ENCODE measurements around the gene KCNQ4. TPM values are rescaled to one million over a fixed set of nuclear protein-coding genes. Genes with fewer than 3 reads are reported as not detected.

KCNQ4 gene
- total RNA-seq, 1 experiment from 2014 or later, result 1.6 TPM

DNA sequence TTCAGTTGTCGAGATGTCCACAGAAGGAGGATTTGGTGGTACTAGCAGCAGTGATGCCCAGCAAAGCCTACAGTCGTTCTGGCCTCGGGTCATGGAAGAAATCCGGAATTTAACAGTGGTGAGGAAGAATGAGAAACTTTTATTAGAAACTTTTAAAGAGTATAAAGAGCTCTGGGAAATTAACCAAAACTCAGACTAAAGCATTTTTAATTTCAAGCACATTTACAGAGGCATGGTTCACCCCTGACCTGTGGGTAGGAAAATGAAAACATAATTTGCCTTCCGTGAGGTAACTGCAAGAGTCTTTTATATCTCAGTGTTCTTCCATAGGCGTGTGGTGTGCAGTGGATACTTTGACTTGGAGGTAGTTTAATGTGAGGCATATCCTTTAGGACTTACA lies 44.8 kb upstream of the KCNQ4 start:
- DNase-seq, result no peak
- H3K4me1 ChIP-seq, result no peaks in the 10 kb centered on the region
- no peaks in the 10 kb centered on the region; the same call in 1 of the 2 replicates for H3K36me3 ChIP-seq (ENCODE audit: control insufficient read depth, insufficient read depth, low read length)
- TF ChIP-seq, protein P1, sequence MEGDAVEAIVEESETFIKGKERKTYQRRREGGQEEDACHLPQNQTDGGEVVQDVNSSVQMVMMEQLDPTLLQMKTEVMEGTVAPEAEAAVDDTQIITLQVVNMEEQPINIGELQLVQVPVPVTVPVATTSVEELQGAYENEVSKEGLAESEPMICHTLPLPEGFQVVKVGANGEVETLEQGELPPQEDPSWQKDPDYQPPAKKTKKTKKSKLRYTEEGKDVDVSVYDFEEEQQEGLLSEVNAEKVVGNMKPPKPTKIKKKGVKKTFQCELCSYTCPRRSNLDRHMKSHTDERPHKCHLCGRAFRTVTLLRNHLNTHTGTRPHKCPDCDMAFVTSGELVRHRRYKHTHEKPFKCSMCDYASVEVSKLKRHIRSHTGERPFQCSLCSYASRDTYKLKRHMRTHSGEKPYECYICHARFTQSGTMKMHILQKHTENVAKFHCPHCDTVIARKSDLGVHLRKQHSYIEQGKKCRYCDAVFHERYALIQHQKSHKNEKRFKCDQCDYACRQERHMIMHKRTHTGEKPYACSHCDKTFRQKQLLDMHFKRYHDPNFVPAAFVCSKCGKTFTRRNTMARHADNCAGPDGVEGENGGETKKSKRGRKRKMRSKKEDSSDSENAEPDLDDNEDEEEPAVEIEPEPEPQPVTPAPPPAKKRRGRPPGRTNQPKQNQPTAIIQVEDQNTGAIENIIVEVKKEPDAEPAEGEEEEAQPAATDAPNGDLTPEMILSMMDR (IDR thresholded peaks at IDR 0.05; ENCODE audit: insufficient read depth in 1 of 2, low read depth in 1 of 2, low read length in 1 of 2, severe bottlenecking in 1 of 2, unreplicated experiment in 1 of 2), result no peak
- Mint-ChIP-seq H3K27ac (ENCODE audit: unreplicated experiment) (no peak overlapping the region), H3K4me1 (ENCODE audit: low read depth, unreplicated experiment) (no peaks in the 10 kb centered on the region), H3K9me3 (ENCODE audit: unreplicated experiment) (no peaks in the 10 kb centered on the region), H3K36me3 (ENCODE audit: insufficient read depth, unreplicated experiment) (peaks cover 19% of the 10 kb centered on the region), H3K27me3 (ENCODE audit: insufficient read depth, unreplicated experiment) (no peaks in the 10 kb centered on the region), H3K4me3 (ENCODE audit: unreplicated experiment) (no peak overlapping the region)
- POLR2A ChIA-PET, result no interaction called here
- no peaks in the 10 kb centered on the region for H3K9me3 ChIP-seq
- intact Hi-C loops (cut with micrococcal nuclease; ENCODE audit: unreplicated experiment), result no loop called here
- BruUV-seq (replicated peaks), result no TSS peak
- no peaks in the 10 kb centered on the region for H3K27me3 ChIP-seq (replicated peaks; ENCODE audit: control insufficient read depth, insufficient read depth, low read length)
- H3K4me3 ChIP-seq (ENCODE audit: low read depth, low read length), result no peak overlapping the region
- CTCF ChIA-PET, result no interaction called here

- H3K27ac Mint-ChIP-seq (ENCODE audit: unreplicated experiment), result no peak overlapping the region
Measured at GRCh38 chr1:40739455-40740008, 44.1 kb upstream of the KCNQ4 start.

DNA sequence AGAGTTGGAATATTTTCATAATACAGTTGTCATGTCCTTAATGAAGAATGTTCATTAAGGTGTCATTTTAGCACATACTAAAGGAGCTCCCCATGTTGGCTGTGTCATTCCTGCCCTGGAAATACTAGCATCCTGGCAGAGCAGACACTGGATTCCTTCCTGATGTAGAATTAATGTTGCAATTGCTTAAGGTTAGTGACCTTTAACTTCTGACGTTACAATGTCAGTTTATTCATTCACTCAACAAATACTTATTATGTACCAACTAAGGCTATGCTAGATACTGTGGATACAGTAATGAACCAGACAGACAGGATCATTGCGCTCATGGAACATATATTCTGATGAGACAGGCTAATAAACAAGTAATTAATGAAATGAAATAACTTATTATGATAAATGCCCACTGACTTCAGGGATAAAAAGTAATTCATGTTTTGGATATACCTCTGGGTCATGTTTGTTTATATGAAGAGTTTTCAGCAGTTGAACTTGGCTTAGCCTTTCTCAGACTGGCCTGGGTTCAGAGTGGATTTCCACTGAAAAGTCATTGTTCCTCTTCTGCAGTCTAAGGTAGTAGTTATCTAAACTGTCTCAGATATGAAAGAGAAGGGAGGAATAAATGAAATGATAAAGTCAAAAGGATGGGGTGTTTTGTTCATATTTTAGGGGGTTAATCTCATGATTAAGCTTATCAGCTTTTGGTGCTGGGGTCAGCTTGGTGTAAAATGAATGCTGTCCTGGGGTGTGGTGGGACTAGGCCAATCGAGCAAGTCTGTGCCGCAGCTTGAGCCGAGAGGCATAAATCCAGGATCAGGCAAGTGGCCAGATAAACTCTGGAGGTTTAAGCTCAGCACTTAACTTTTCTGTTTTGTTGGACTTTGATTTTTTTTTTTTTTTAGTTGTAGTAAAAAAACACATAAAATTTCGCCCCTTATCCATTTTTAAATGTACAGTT lies 43.3 kb upstream of the KCNQ4 start:
- H3K4me1 ChIP-seq, result no peaks in the 10 kb centered on the region
- POLR2A ChIA-PET, result no interaction called here
- no peaks in the 10 kb centered on the region for H3K27me3 ChIP-seq (replicated peaks; ENCODE audit: control insufficient read depth, insufficient read depth, low read length)
- no peaks in the 10 kb centered on the region for H3K9me3 Mint-ChIP-seq (ENCODE audit: unreplicated experiment)
- TF ChIP-seq, protein P1 (IDR thresholded peaks at IDR 0.05; ENCODE audit: insufficient read depth in 1 of 2, low read depth in 1 of 2, low read length in 1 of 2, severe bottlenecking in 1 of 2, unreplicated experiment in 1 of 2), result no peak
- no peaks in the 10 kb centered on the region for H3K27me3 Mint-ChIP-seq (ENCODE audit: insufficient read depth, unreplicated experiment)
- no peak overlapping the region for H3K4me3 Mint-ChIP-seq (ENCODE audit: unreplicated experiment)
- DNase-seq, result no peak
- H3K36me3 Mint-ChIP-seq (ENCODE audit: insufficient read depth, unreplicated experiment), result peaks cover 20% of the 10 kb centered on the region
- no peaks in the 10 kb centered on the region for H3K4me1 Mint-ChIP-seq (ENCODE audit: low read depth, unreplicated experiment)
- CTCF ChIA-PET, result no interaction called here
- no peak overlapping the region for H3K27ac Mint-ChIP-seq (ENCODE audit: unreplicated experiment)
- no peaks in the 10 kb centered on the region; the same call in 1 of the 2 replicates for H3K36me3 ChIP-seq (ENCODE audit: control insufficient read depth, insufficient read depth, low read length)
- intact Hi-C loops (cut with micrococcal nuclease; ENCODE audit: unreplicated experiment), result no loop called here
- H3K9me3 ChIP-seq, result no peaks in the 10 kb centered on the region
- BruUV-seq (replicated peaks), result no TSS peak
- H3K4me3 ChIP-seq (ENCODE audit: low read depth, low read length), result no peak overlapping the region

More at GRCh38 chr1:40739455-40740008, 44.1 kb upstream of the KCNQ4 start:
- POLR2A ChIA-PET, result no interaction called here
- no peaks in the 10 kb centered on the region; the same call in 1 of the 2 replicates for H3K36me3 ChIP-seq (ENCODE audit: control insufficient read depth, insufficient read depth, low read length)
- Mint-ChIP-seq H3K9me3 (ENCODE audit: unreplicated experiment) (no peaks in the 10 kb centered on the region), H3K36me3 (ENCODE audit: insufficient read depth, unreplicated experiment) (peaks cover 19% of the 10 kb centered on the region), H3K27me3 (ENCODE audit: insufficient read depth, unreplicated experiment) (no peaks in the 10 kb centered on the region), H3K4me3 (ENCODE audit: unreplicated experiment) (no peak overlapping the region), H3K4me1 (ENCODE audit: low read depth, unreplicated experiment) (no peaks in the 10 kb centered on the region)
- BruUV-seq (replicated peaks), result no TSS peak
- H3K9me3 ChIP-seq, result no peaks in the 10 kb centered on the region
- H3K4me1 ChIP-seq, result no peaks in the 10 kb centered on the region
- CTCF ChIA-PET, result no interaction called here
- H3K27me3 ChIP-seq (replicated peaks; ENCODE audit: control insufficient read depth, insufficient read depth, low read length), result no peaks in the 10 kb centered on the region
- no peak overlapping the region for H3K4me3 ChIP-seq (ENCODE audit: low read depth, low read length)
- TF ChIP-seq, protein P1 (IDR thresholded peaks at IDR 0.05; ENCODE audit: insufficient read depth in 1 of 2, low read depth in 1 of 2, low read length in 1 of 2, severe bottlenecking in 1 of 2, unreplicated experiment in 1 of 2), result no peak
- intact Hi-C loops (cut with micrococcal nuclease; ENCODE audit: unreplicated experiment), result no loop called here
- DNase-seq, result no peak

Measured in Caco-2 (cell line).